IMR-90 (cell line): ENCODE results near the gene CYP4F8. TPM values are rescaled to one million over a fixed set of nuclear protein-coding genes. Genes with fewer than 3 reads are reported as not detected.

Experiments
- ATAC-seq: fragments of 200-7000 bp; cut with Tn5 transposase; 2 replicates; pipeline ENCODE4 v1.9.1; 2020; ENCODE audit warnings: low read depth, mild to moderate bottlenecking, moderate library complexity
- BruUV-seq: library from RNA; stranded (reverse); fragments of 400-500 nt; replicated peaks from 2 replicates; lab custom pipeline; 2021; lab: Mats Ljungman, UMichigan
- CTCF ChIA-PET: fragments of 300-600 bp; formaldehyde crosslinking; extraction: SDS; loops from one replicate; lab custom pipeline; 2021; ENCODE audit warnings: antibody characterized with exemption; lab: Yijun Ruan, JAX
- POLR2A ChIA-PET: fragments of 300-600 bp; sonication (Branson Sonifier 250); formaldehyde crosslinking; loops from one replicate; lab custom pipeline; 2022; ENCODE audit warnings: antibody characterized with exemption; ENCODE audit not compliant: unreplicated experiment; lab: Charles Lee
- DNase-seq: peaks from one replicate; pipeline ENCODE4 v3.0.0; 2013
- H2AFZ ChIP-seq: replicated peaks from 2 replicates; pipeline ENCODE3; 2013; ENCODE audit warnings: low read length, mild to moderate bottlenecking; ENCODE audit not compliant: poor library complexity
- H2AK5ac ChIP-seq: 2 replicates; pipeline ENCODE4 v1.6.1; 2013; ENCODE audit warnings: low read depth, low read length, inconsistent platforms
- H2AK9ac ChIP-seq: replicated peaks from 2 replicates; pipeline ENCODE3; 2013; ENCODE audit warnings: mild to moderate bottlenecking, low read depth, low read length, moderate library complexity; ENCODE audit not compliant: poor library complexity
- H2BK120ac ChIP-seq: 2 replicates; pipeline ENCODE4 v1.6.1; 2013; ENCODE audit warnings: low read depth, low read length, inconsistent platforms
- H2BK15ac ChIP-seq: 3 replicates; pipeline ENCODE4 v1.6.1; 2013; ENCODE audit warnings: low read depth, low read length, inconsistent platforms
- H2BK20ac ChIP-seq: 2 replicates; pipeline ENCODE4 v1.6.1; 2013; ENCODE audit warnings: low read depth, mild to moderate bottlenecking, inconsistent platforms, low read length, moderate library complexity
- H2BK5ac ChIP-seq: 2 replicates; pipeline ENCODE4 v1.6.1; 2013; ENCODE audit warnings: mild to moderate bottlenecking, low read depth, low read length, inconsistent platforms; ENCODE audit not compliant: poor library complexity, severe bottlenecking
- H3K14ac ChIP-seq: replicated peaks from 2 replicates; pipeline ENCODE4 v1.6.1; 2013; ENCODE audit warnings: low read depth, low read length, inconsistent platforms
- H3K18ac ChIP-seq: 2 replicates; pipeline ENCODE4 v1.6.1; 2013; ENCODE audit warnings: low read depth, low read length, control low read depth
- H3K23ac ChIP-seq: 2 replicates; pipeline ENCODE4 v1.6.1; 2013; ENCODE audit warnings: low read depth, low read length, inconsistent platforms
- H3K27ac ChIP-seq: 2 replicates; pipeline ENCODE4 v1.5.1; 2013; ENCODE audit warnings: mild to moderate bottlenecking, control low read depth, low read length; ENCODE audit not compliant: insufficient read depth
- H3K27me3 ChIP-seq: 2 replicates; pipeline ENCODE4 v1.6.1; 2013; ENCODE audit warnings: low read length; ENCODE audit not compliant: control insufficient read depth, insufficient read depth
- H3K36me3 ChIP-seq: 2 replicates; pipeline ENCODE4 v1.6.1; 2013; ENCODE audit warnings: low read length, mixed read lengths; ENCODE audit not compliant: control insufficient read depth, insufficient read depth
- H3K4ac ChIP-seq: 2 replicates; pipeline ENCODE4 v1.6.1; 2013; ENCODE audit warnings: low read depth, low read length, inconsistent platforms
- H3K4me1 ChIP-seq: 2 replicates; pipeline ENCODE4 v1.6.1; 2013; ENCODE audit warnings: low read length, mixed read lengths; ENCODE audit not compliant: control insufficient read depth, insufficient read depth
- H3K4me2 ChIP-seq: 2 replicates; pipeline ENCODE4 v1.6.1; 2013; ENCODE audit warnings: low read depth, mild to moderate bottlenecking, control low read depth, low read length, moderate library complexity
- H3K4me3 ChIP-seq: 2 replicates; pipeline ENCODE4 v1.5.1; 2013; ENCODE audit warnings: low read depth, mild to moderate bottlenecking, control low read depth, low read length, moderate library complexity; ENCODE audit not compliant: insufficient read depth
- H3K56ac ChIP-seq: 2 replicates; pipeline ENCODE4 v1.6.1; 2013; ENCODE audit warnings: low read length, inconsistent platforms; ENCODE audit not compliant: insufficient read depth; ENCODE audit errors: extremely low read depth
- H3K79me1 ChIP-seq, 2 experiments: 2 replicates each; pipeline ENCODE4 v1.6.1; 2013; ENCODE audit warnings: low read length in 2 of 2, inconsistent platforms in 1 of 2, low read depth in 1 of 2
- H3K9ac ChIP-seq: 2 replicates; pipeline ENCODE4 v1.6.1; 2013; ENCODE audit warnings: low read depth, low read length, control low read depth
- H3K9me1 ChIP-seq: 2 replicates; pipeline ENCODE4 v1.6.1; 2013; ENCODE audit warnings: low read length, inconsistent platforms; ENCODE audit not compliant: insufficient read depth
- H3K9me3 ChIP-seq: 2 replicates; pipeline ENCODE4 v1.6.1; 2013; ENCODE audit warnings: low read length; ENCODE audit not compliant: control insufficient read depth, insufficient read depth
- H4K20me1 ChIP-seq: 2 replicates; pipeline ENCODE4 v1.6.1; 2013; ENCODE audit warnings: low read length, inconsistent platforms; ENCODE audit not compliant: insufficient read depth
- H4K5ac ChIP-seq: 2 replicates; pipeline ENCODE4 v1.6.1; 2013; ENCODE audit warnings: mild to moderate bottlenecking, low read depth, low read length, control low read depth
- H4K8ac ChIP-seq, 2 experiments: 2 replicates each; pipeline ENCODE4 v1.6.1; 2013; ENCODE audit warnings: low read depth in 2 of 2, low read length in 2 of 2, control low read depth in 1 of 2, inconsistent platforms in 1 of 2
- H4K91ac ChIP-seq: 2 replicates; pipeline ENCODE4 v1.6.1; 2013; ENCODE audit warnings: low read depth, low read length, inconsistent platforms; ENCODE audit not compliant: insufficient read depth
- BHLHE40 ChIP-seq: fragments of 150-350 bp; IDR thresholded peaks from 2 replicates; pipeline ENCODE4 v1.6.1; 2016; ENCODE audit warnings: mild to moderate bottlenecking, low read depth, low read length
- CEBPB ChIP-seq: IDR thresholded peaks from 2 replicates; pipeline ENCODE4 v1.6.1; 2012; ENCODE audit warnings: low read depth, low read length, improper control_type of control experiment
- CHD1 ChIP-seq: IDR thresholded peaks from 2 replicates; pipeline ENCODE4 v1.6.1; 2012; ENCODE audit warnings: low read depth, low read length, improper control_type of control experiment
- CTCF ChIP-seq: conservative IDR thresholded peaks from 2 replicates; pipeline ENCODE4 v1.5.1; 2012; ENCODE audit warnings: mild to moderate bottlenecking, low read depth, low read length, improper control_type of control experiment
- ELK1 ChIP-seq: fragments of 150-350 bp; IDR thresholded peaks from 2 replicates; pipeline ENCODE4 v1.6.1; 2016; ENCODE audit warnings: low read depth, mild to moderate bottlenecking, low read length, moderate library complexity, borderline replicate concordance
- FOS ChIP-seq: fragments of 150-350 bp; IDR thresholded peaks from 2 replicates; pipeline ENCODE4 v1.6.1; 2016; ENCODE audit warnings: low read depth, low read length
- MAFK ChIP-seq: IDR thresholded peaks from 2 replicates; pipeline ENCODE4 v1.6.1; 2012; ENCODE audit warnings: low read depth, low read length, improper control_type of control experiment
- MAZ ChIP-seq: IDR thresholded peaks from 2 replicates; pipeline ENCODE4 v1.6.1; 2012; ENCODE audit warnings: low read depth, mild to moderate bottlenecking, low read length, improper control_type of control experiment, moderate library complexity, borderline replicate concordance
- MXI1 ChIP-seq: IDR thresholded peaks from 2 replicates; pipeline ENCODE4 v1.6.1; 2012; ENCODE audit warnings: low read depth, mild to moderate bottlenecking, low read length, moderate library complexity, borderline replicate concordance
- NFE2L2 ChIP-seq: fragments of 150-350 bp; IDR thresholded peaks from 2 replicates; pipeline ENCODE4 v1.6.1; 2016; ENCODE audit warnings: low read depth, mild to moderate bottlenecking, low read length
- POLR2A ChIP-seq: IDR thresholded peaks from 2 replicates; pipeline ENCODE4 v1.6.1; 2012; ENCODE audit warnings: mild to moderate bottlenecking, low read depth, low read length
- RAD21 ChIP-seq: IDR thresholded peaks from 2 replicates; pipeline ENCODE4 v1.6.1; 2012; ENCODE audit warnings: low read length, improper control_type of control experiment
- RCOR1 ChIP-seq: IDR thresholded peaks from 2 replicates; pipeline ENCODE4 v1.6.1; 2012; ENCODE audit warnings: mild to moderate bottlenecking, low read length, improper control_type of control experiment; ENCODE audit not compliant: insufficient replicate concordance
- RFX5 ChIP-seq: IDR thresholded peaks from 2 replicates; pipeline ENCODE4 v1.8.0; 2012; ENCODE audit warnings: low read depth, mild to moderate bottlenecking, low read length, moderate library complexity
- SMC3 ChIP-seq: fragments of 150-350 bp; IDR thresholded peaks from 2 replicates; pipeline ENCODE4 v1.6.1; 2016; ENCODE audit warnings: low read depth, mild to moderate bottlenecking, antibody characterized with exemption, low read length, moderate library complexity
- USF2 ChIP-seq: fragments of 150-350 bp; IDR thresholded peaks from 2 replicates; pipeline ENCODE4 v1.6.1; 2017; ENCODE audit warnings: mild to moderate bottlenecking, antibody characterized with exemption, low read length, low read depth
- WGBS, 2 experiments: methylation state at CpG; one replicate each; pipeline versions ENCODE4 v1.1.5 to v1.1.7; 2013; ENCODE audit warnings: missing lambda C conversion rate in 2 of 2; ENCODE audit not compliant: insufficient read length in 1 of 2; ENCODE audit errors: extremely low coverage in 2 of 2; 5-methylcytosine and 5-hydroxymethylcytosine counted together
- dilution Hi-C: fragments of 300-500 bp; cut with HindIII; formaldehyde crosslinking; loops from one replicate; pipeline ENCODE4 v1.14.3; 2018; ENCODE audit warnings: low sequenced_read_pairs; ENCODE audit not compliant: unreplicated experiment
- in situ Hi-C: fragments of 300-500 bp; cut with MboI; formaldehyde crosslinking; loops from 3 replicates; pipeline ENCODE4 v1.14.3; 2019; ENCODE audit warnings: low sequenced_read_pairs, inconsistent platforms, mixed read lengths
- intact Hi-C: fragments of 100-400 bp; cut with micrococcal nuclease; formaldehyde crosslinking; loops from 2 replicates; pipeline ENCODE4 v1.10.0; 2022
- polyA plus RNA-seq, 3 experiments: library from polyadenylated mRNA; depleted of rRNA; stranded (reverse); fragments of >200 nt; gene quantifications; 2 replicates each; pipeline ENCODE4 v1.2.3, GENCODE V29; 2012; ENCODE audit warnings: low replicate concordance in 1 of 3
- total RNA-seq: library from RNA; depleted of rRNA; stranded (reverse); fragments of >200 nt; gene quantifications from 2 replicates; pipeline ENCODE4 v1.2.3, GENCODE V29; 2012

Gene CYP4F8
- total and polyA plus RNA-seq, 2 of the 4 experiments (the other 2 are of a cell fraction), result not detected

GRCh38 chr19:15644816-15645215, 29.8 kb downstream of the CYP4F8 start:
- POLR2A ChIA-PET, result no interaction called here
- Histone ChIP-seq H4K5ac (no peak overlapping the region), H3K4ac (no peak overlapping the region), H3K9ac (no peak overlapping the region), H3K36me3 (no peaks in the 10 kb centered on the region), H3K4me3 (no peak overlapping the region), H3K4me1 (no peaks in the 10 kb centered on the region), H3K27ac (no peak overlapping the region), H3K23ac (no peak overlapping the region), H2BK5ac (no peak overlapping the region), H3K27me3 (no peaks in the 10 kb centered on the region), H2AK9ac (no peak overlapping the region), H4K91ac (no peak overlapping the region), H2BK120ac (no peak overlapping the region), H2AFZ (no peak overlapping the region), H3K79me1 (no peaks in the 10 kb centered on the region), H3K14ac (no peak overlapping the region), H3K18ac (no peak overlapping the region), H2BK20ac (no peak overlapping the region), H4K20me1 (no peaks in the 10 kb centered on the region), H2AK5ac (no peak overlapping the region), H3K9me3 (peaks cover 38% of the 10 kb centered on the region), H3K56ac (no peak overlapping the region), H3K9me1 (no peaks in the 10 kb centered on the region), H3K4me2 (no peak overlapping the region), H2BK15ac (no peak overlapping the region), H4K8ac (no peak overlapping the region)
- WGBS, 2 experiments, result 18% methylated on average over 3 of the region's 3 CpGs; no CpG with 5 or more reads in 1 of the 2 experiments
- TF ChIP-seq FOS, result no peak
- no peak for TF ChIP-seq ELK1
- TF ChIP-seq CEBPB, result no peak
- TF ChIP-seq POLR2A, result no peak
- TF ChIP-seq NFE2L2, result no peak
- no peak for TF ChIP-seq RCOR1
- TF ChIP-seq RFX5, result no peak
- no peak for TF ChIP-seq SMC3
- TF ChIP-seq BHLHE40, result no peak
- no peak for TF ChIP-seq USF2
- no peak for TF ChIP-seq CTCF
- TF ChIP-seq CHD1, result no peak
- TF ChIP-seq RAD21, result no peak
- TF ChIP-seq MAFK, result no peak
- no peak for TF ChIP-seq MXI1
- TF ChIP-seq MAZ, result no peak
- DNase-seq (no peak), ATAC-seq (no peak)
- dilution Hi-C loops (no loop called here), in situ Hi-C loops (loop anchor here (25.0 kb wide), 2 partner anchors 542 to 767 kb away; partner anchors contain the start of genes AP1M1 and FAM32A), intact Hi-C loops (no loop called here)
- CTCF ChIA-PET, result no interaction called here
- BruUV-seq, result no TSS peak
